Measurements from ENCODE around the gene ZNF235.
"Not testable (repeated sequence)": the region's sequence is repeated elsewhere in the genome, so short reads cannot be mapped to it uniquely, and the experiment has no call there.

Gene ZNF235

DNA sequence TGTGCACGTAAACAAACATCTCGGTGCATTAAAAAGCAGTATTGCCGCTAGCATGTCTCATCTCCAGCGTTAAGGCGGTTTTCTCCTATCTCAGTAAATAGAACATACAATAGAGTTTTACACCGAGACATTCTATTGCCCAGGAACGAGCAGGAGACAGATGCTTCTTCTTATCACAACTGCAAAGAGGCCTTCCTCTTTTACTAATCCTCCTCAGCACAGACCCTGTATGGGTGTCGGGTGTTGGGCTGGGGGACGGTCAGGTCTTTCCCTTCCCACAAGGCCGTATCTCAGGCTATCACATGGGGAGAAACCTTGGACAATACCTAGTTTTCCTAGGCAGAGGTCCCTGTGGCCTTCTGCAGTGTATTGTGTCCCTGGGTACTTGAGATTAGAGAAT is 23.9 kb downstream of the ZNF235 start:
- Mint-ChIP-seq H3K27me3 (no peaks in the 10 kb centered on the region), H3K4me1 (no peaks in the 10 kb centered on the region), H3K9me3 (peaks cover 70% of the 10 kb centered on the region), H3K36me3 (ENCODE audit: low read depth) (peaks cover 48% of the 10 kb centered on the region), H3K4me3 (no peak overlapping the region), H3K27ac (no peak overlapping the region)
- DNase-seq (no peak), ATAC-seq (no peak)

GRCh38 chr19:44278181-44278690 is 26.6 kb downstream of the ZNF235 start:
- Mint-ChIP-seq H3K9me3 (peaks cover 72% of the 10 kb centered on the region), H3K36me3 (ENCODE audit: low read depth) (peaks cover 58% of the 10 kb centered on the region), H3K4me3 (no peak overlapping the region), H3K27me3 (no peaks in the 10 kb centered on the region), H3K27ac (no peak overlapping the region), H3K4me1 (no peaks in the 10 kb centered on the region)
- ATAC-seq: no peak
- no peak for DNase-seq

DNA sequence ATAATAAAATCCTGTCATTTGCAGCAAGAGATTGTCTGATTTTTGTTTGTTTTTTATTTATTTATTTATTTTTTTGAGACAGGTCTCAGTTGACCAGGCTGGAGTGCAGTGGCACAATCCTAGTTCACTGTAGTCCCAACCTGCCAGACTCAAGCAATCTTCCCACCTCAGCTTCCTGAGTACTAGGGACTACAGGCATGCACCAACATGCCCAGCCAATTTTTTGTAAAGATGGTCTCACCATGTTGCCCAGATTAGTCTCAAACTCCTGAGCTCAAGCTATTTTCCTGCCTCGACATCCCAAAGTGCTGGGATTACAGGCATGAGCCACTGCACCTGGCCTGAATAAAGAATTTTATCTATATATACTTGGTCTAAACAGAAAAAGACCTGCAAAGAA is 27.5 kb downstream of the ZNF235 start:
- Mint-ChIP-seq H3K4me1 (no peaks in the 10 kb centered on the region), H3K4me3 (no peak overlapping the region), H3K27me3 (no peaks in the 10 kb centered on the region), H3K36me3 (ENCODE audit: low read depth) (peaks cover 63% of the 10 kb centered on the region), H3K27ac (no peak overlapping the region), H3K9me3 (peaks cover 74% of the 10 kb centered on the region)
- DNase-seq: no peak
- no peak for ATAC-seq

- DNase-seq: no peak
Measured at GRCh38 chr19:44260695-44261446, 44.0 kb downstream of the ZNF235 start.

DNA sequence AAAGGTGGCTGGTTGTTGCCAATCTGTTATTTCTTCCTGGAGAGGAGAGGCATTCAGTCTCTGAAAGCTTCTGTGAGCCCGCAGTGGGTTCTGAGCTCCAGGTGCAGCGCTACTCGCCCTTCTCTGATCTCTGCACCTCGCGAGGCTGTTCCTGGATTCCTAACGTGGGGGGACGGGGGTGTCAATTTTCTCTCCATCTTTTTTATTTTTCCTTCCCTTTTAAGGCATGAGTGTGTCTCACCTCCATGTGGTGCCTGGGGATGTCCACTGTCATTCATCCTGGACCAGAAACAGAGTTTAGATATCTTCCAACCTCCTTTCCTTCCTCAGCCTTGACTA is 44.5 kb downstream of the ZNF235 start:
- DNase-seq (no peak), ATAC-seq (no peak)
- peaks cover 72% of the 10 kb centered on the region for H3K9me3 Mint-ChIP-seq
- H3K36me3 Mint-ChIP-seq (ENCODE audit: low read depth): peaks cover 32% of the 10 kb centered on the region
- peak overlapping the region; percentile 57 for H3K4me3 Mint-ChIP-seq
- no peaks in the 10 kb centered on the region for H3K27me3 Mint-ChIP-seq
- H3K4me1 Mint-ChIP-seq: peaks cover 10% of the 10 kb centered on the region
- no peak overlapping the region for H3K27ac Mint-ChIP-seq

More at GRCh38 chr19:44260695-44261446, 44.0 kb downstream of the ZNF235 start:
- peak overlapping the region; percentile 57 for H3K4me3 Mint-ChIP-seq
- peaks cover 31% of the 10 kb centered on the region for H3K36me3 Mint-ChIP-seq (ENCODE audit: low read depth)
- no peaks in the 10 kb centered on the region for H3K27me3 Mint-ChIP-seq
- H3K9me3 Mint-ChIP-seq: peaks cover 71% of the 10 kb centered on the region
- peaks cover 10% of the 10 kb centered on the region for H3K4me1 Mint-ChIP-seq
- no peak overlapping the region for H3K27ac Mint-ChIP-seq
- no peak for ATAC-seq

DNA sequence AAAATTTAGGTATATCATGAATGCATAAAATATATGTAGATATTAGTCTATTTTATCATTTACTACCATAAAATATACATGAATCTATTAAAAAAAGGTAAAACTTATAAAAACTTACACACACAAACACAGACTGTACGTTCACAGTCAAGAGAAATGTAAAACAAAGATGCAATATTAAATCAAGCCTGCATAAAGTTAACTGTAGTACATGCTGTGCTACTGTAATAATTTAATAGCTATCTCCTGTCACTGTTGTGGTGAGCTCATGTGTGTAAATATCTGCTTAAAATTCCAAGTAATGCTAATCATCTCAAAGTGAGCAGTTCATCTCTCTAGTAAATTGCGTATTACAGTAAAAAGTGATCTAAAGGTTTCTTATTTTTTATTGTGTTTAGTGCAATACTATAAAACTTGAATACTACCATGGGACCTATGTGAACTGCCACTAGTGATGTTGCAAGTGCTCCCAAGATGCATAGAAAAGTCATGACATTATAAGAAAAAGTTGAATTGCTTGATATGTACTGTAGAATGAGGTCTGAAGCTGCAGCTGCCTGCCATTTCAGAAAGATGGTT is 45.9 kb downstream of the ZNF235 start:
- Mint-ChIP-seq H3K36me3 (ENCODE audit: low read depth) (peaks cover 44% of the 10 kb centered on the region), H3K4me1 (peaks cover 10% of the 10 kb centered on the region), H3K4me3 (no peak overlapping the region), H3K9me3 (peaks cover 74% of the 10 kb centered on the region), H3K27ac (no peak overlapping the region), H3K27me3 (no peaks in the 10 kb centered on the region)
- DNase-seq (no peak), ATAC-seq (no peak)

DNA sequence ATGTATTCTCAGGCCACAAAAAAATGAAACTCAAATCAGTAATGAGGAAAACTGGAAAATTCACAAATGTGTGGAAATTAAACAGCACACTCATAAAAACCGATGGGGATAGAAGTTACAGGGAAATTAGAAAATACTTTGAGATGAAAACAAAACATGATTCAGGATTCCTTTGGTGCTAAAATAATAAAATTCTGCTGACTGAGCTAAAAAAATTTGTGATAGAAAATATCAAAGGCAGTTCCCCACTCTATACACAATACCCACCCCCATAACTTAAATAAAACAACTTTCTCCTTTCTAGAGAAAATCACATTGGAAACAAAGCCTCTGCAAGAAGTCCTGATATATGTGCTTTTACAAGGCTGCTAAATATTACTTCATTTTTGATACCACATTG is 46.7 kb downstream of the ZNF235 start:
- Mint-ChIP-seq H3K9me3 (peaks cover 73% of the 10 kb centered on the region), H3K27me3 (no peaks in the 10 kb centered on the region), H3K4me1 (peaks cover 10% of the 10 kb centered on the region), H3K27ac (no peak overlapping the region), H3K36me3 (ENCODE audit: low read depth) (peaks cover 52% of the 10 kb centered on the region), H3K4me3 (no peak overlapping the region)
- DNase-seq (no peak), ATAC-seq (no peak)

- Mint-ChIP-seq H3K36me3 (ENCODE audit: low read depth) (peaks cover 66% of the 10 kb centered on the region), H3K27me3 (no peaks in the 10 kb centered on the region), H3K4me3 (no peak overlapping the region), H3K27ac (no peak overlapping the region), H3K4me1 (peaks cover 10% of the 10 kb centered on the region), H3K9me3 (peaks cover 81% of the 10 kb centered on the region)
- ATAC-seq (no peak), DNase-seq (no peak)
Measured at GRCh38 chr19:44255705-44256411, 49.0 kb downstream of the ZNF235 start.

GRCh38 chr19:44254496-44254895 is 50.3 kb downstream of the ZNF235 start:
- ATAC-seq (no peak), DNase-seq (no peak)
- Mint-ChIP-seq H3K4me1 (no peaks in the 10 kb centered on the region), H3K27ac (no peak overlapping the region), H3K9me3 (peaks cover 84% of the 10 kb centered on the region), H3K4me3 (no peak overlapping the region), H3K36me3 (ENCODE audit: low read depth) (peaks cover 72% of the 10 kb centered on the region), H3K27me3 (no peaks in the 10 kb centered on the region)

DNA sequence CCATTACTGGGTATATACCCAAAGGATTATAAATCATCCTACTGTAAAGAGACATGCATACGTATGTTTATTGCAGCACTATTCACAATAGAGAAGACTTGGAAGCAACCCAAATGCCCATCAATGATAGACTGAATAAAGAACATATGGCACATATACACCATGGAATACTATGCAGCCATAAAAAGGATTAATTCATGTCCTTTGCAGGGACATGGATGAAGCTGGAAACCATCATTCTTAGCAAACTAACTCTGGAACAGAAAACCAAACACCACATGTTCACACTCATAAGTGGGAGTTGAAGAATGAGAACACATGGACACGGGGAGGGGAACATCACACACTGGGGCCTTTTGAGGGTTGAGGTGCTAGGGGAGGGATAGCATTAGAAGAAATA is 51.4 kb downstream of the ZNF235 start:
- DNase-seq, H3K4me3 Mint-ChIP-seq, H3K27me3 Mint-ChIP-seq, ATAC-seq, H3K4me1 Mint-ChIP-seq, H3K27ac Mint-ChIP-seq: not testable (repeated sequence)
- H3K36me3 Mint-ChIP-seq (ENCODE audit: low read depth): peaks cover 82% of the 10 kb centered on the region
- H3K9me3 Mint-ChIP-seq: peaks cover 90% of the 10 kb centered on the region

- Mint-ChIP-seq H3K36me3 (ENCODE audit: low read depth) (peaks cover 81% of the 10 kb centered on the region), H3K9me3 (peaks cover 86% of the 10 kb centered on the region)
- ATAC-seq, DNase-seq, H3K27ac Mint-ChIP-seq, H3K27me3 Mint-ChIP-seq, H3K4me1 Mint-ChIP-seq, H3K4me3 Mint-ChIP-seq: not testable (repeated sequence)
Measured at GRCh38 chr19:44252332-44252731, 52.5 kb downstream of the ZNF235 start.

- Mint-ChIP-seq H3K36me3 (ENCODE audit: low read depth) (peaks cover 84% of the 10 kb centered on the region), H3K9me3 (peaks cover 74% of the 10 kb centered on the region)
- no peak for ATAC-seq
Measured at GRCh38 chr19:44236384-44236783, 68.4 kb downstream of the ZNF235 start.

More at GRCh38 chr19:44236384-44236783, 68.4 kb downstream of the ZNF235 start:
- Mint-ChIP-seq H3K27ac (no peak overlapping the region), H3K27me3 (no peaks in the 10 kb centered on the region), H3K4me1 (no peaks in the 10 kb centered on the region), H3K4me3 (no peak overlapping the region)
- DNase-seq: no peak
